Hippocampal formation (tissue), 2 donors: ENCODE measurements around the gene C12orf43.
"Not testable (repeated sequence)": the region's sequence is repeated elsewhere in the genome, so short reads cannot be mapped to it uniquely, and the experiment has no call there.

Experiments
- DNase-seq, 2 donors: peaks; one replicate each; lab custom pipeline; 2025; lab: John Stamatoyannopoulos, UW

Gene C12orf43

GRCh38 chr12:121015825-121016766, at the start of gene C12orf43:
C12orf43 (minus strand) TSS chr12:121016487; CDS start chr12:121016474, 13 bp downstream.
- DNase-seq, result peak; percentile 89 to 91

GRCh38 chr12:121065345-121065744, 49.1 kb upstream of the C12orf43 start:
- no peak for DNase-seq

GRCh38 chr12:121064586-121064985, 48.3 kb upstream of the C12orf43 start:
- not testable (repeated sequence) for DNase-seq

- DNase-seq, result no peak
Measured at GRCh38 chr12:121064116-121064515, 47.8 kb upstream of the C12orf43 start.

- DNase-seq, result no peak
Measured at GRCh38 chr12:121062391-121063045, 46.2 kb upstream of the C12orf43 start.

GRCh38 chr12:121061831-121062230, 45.5 kb upstream of the C12orf43 start:
- DNase-seq, result peak in 1 of 2 donors; percentile 38

- peak; percentile 15 for DNase-seq
Measured at GRCh38 chr12:121060149-121061001, 44.1 kb upstream of the C12orf43 start.

GRCh38 chr12:121059031-121059898, 43.0 kb upstream of the C12orf43 start:
- no peak for DNase-seq

GRCh38 chr12:121057794-121058193, 41.5 kb upstream of the C12orf43 start:
- no peak for DNase-seq

- DNase-seq, result no peak
Measured at GRCh38 chr12:121053706-121054105, 37.4 kb upstream of the C12orf43 start.

GRCh38 chr12:121050725-121051124, 34.4 kb upstream of the C12orf43 start:
- DNase-seq, result no peak

- no peak for DNase-seq
Measured at GRCh38 chr12:121048442-121048841, 32.2 kb upstream of the C12orf43 start.

GRCh38 chr12:121047400-121047799, 31.1 kb upstream of the C12orf43 start:
- not testable (repeated sequence) for DNase-seq

- DNase-seq, result no peak
Measured at GRCh38 chr12:121043067-121043466, 26.8 kb upstream of the C12orf43 start.

- DNase-seq, result no peak
Measured at GRCh38 chr12:121038861-121039668, 22.8 kb upstream of the C12orf43 start, which contains the start of gene OASL. OASL (minus strand) TSS chr12:121039246; CDS start chr12:121038971, 275 bp downstream.

- no peak for DNase-seq
Measured at GRCh38 chr12:121036810-121037326, 20.6 kb upstream of the C12orf43 start.

- DNase-seq, result no peak
Measured at GRCh38 chr12:121034616-121035305, 18.5 kb upstream of the C12orf43 start.

- DNase-seq, result no peak
Measured at GRCh38 chr12:121033625-121034349, 17.5 kb upstream of the C12orf43 start.
